Measurements from ENCODE around the gene RCOR3.

GRCh38 chr1:211258756-211259637, at the start of gene RCOR3:
- TF ChIP-seq CTCF (IDR thresholded peaks at IDR 0.05; ENCODE audit: borderline replicate concordance, extremely low read depth, low read length, poor library complexity, severe bottlenecking) (peak; percentile 68), EZH2 (IDR thresholded peaks at IDR 0.05; ENCODE audit: borderline replicate concordance, low read depth, low read length, severe bottlenecking) (no peak)

All from DND-41 (cell line).